Astrocyte of the spinal cord (primary cell): Measurements from ENCODE around the gene EEF2KMT.

ENCODE experiments used
- DNase-seq: peaks from one replicate; pipeline ENCODE4 v3.0.0; 2011; ENCODE audit warnings: low read depth, low spot score
- H3K4me3 ChIP-seq: 2 replicates; pipeline ENCODE4 v1.5.1; 2011; ENCODE audit warnings: low read depth, mild to moderate bottlenecking, low read length, moderate library complexity
- in situ Hi-C: cut with HindIII; loops from 2 replicates; pipeline ENCODE4 v1.10.0; 2017; ENCODE audit warnings: low sequenced_read_pairs
- TF ChIP-seq, protein P1 (sequence below): IDR thresholded peaks from 2 replicates; pipeline ENCODE4 v1.5.1; 2012; ENCODE audit warnings: low read depth, mild to moderate bottlenecking, low read length, inconsistent platforms

EEF2KMT gene

DNA sequence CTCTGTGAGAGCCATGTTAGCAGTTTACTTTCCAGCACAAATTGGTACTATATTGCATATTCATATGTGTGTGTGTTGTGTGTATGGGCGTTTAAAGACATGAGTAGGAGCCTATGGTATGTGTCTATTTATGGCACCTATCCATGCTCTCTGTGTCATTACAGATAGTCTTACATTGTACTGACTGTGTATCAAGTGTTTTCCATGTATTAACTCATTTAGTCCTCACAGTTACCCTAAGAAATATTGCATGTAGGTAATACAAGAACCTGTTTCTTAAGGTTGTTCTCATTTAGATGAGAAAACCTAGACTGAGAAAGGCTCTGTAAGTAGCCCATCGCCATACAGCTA, 24.3 kb downstream of the EEF2KMT start:
- in situ Hi-C loops: no loop called here
- H3K4me3 ChIP-seq: no peak overlapping the region
- TF ChIP-seq, protein P1, sequence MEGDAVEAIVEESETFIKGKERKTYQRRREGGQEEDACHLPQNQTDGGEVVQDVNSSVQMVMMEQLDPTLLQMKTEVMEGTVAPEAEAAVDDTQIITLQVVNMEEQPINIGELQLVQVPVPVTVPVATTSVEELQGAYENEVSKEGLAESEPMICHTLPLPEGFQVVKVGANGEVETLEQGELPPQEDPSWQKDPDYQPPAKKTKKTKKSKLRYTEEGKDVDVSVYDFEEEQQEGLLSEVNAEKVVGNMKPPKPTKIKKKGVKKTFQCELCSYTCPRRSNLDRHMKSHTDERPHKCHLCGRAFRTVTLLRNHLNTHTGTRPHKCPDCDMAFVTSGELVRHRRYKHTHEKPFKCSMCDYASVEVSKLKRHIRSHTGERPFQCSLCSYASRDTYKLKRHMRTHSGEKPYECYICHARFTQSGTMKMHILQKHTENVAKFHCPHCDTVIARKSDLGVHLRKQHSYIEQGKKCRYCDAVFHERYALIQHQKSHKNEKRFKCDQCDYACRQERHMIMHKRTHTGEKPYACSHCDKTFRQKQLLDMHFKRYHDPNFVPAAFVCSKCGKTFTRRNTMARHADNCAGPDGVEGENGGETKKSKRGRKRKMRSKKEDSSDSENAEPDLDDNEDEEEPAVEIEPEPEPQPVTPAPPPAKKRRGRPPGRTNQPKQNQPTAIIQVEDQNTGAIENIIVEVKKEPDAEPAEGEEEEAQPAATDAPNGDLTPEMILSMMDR: no peak
- no peak for DNase-seq

DNA sequence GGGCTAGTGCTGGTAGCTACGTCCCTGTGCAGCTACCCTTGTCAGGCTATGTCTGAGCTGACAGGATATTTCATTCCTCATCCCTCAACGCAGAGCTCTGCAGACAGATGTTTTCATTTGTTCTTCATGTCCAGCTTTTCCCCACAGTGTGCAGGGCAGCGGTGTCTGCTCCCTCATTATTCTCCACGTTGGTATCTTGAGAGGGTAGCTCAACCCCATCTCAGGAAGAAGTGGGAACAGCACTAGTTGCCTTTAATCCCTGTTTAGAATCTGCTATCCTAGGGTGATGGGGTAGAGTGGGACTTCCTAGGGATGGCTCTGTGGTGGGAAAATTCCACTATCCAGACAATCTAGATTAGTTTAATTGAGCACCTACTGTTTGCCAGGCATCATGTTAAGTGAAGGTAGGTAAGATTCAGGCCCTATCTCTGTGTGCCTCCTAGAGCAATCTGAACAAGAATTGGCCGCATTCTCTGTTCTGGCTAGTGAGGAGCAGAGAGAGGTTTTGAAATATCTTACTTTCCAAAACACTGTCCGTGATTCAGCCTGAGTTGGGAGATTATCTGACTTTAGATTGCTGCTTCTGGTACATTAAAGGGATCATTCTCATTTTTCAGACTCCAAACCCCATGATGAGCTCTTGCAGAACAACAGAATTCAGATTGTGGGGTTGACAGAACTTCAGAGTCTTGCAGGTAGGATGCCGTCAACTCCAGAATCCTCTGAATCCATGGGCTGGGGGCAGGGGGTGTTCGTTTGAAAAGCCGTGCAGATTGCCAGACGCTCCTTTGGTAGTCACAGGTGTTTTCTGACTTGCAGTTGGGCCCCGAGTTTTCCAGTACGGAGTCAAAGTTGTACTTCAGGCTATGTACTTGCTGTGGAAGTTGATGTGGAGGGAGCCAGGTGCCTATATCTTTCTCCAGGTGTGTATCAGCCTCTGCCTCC, 25.0 kb downstream of the EEF2KMT start:
- peak overlapping the region; percentile 66 for H3K4me3 ChIP-seq
- TF ChIP-seq, protein P1: no peak
- in situ Hi-C loops: no loop called here
- no peak for DNase-seq

DNA sequence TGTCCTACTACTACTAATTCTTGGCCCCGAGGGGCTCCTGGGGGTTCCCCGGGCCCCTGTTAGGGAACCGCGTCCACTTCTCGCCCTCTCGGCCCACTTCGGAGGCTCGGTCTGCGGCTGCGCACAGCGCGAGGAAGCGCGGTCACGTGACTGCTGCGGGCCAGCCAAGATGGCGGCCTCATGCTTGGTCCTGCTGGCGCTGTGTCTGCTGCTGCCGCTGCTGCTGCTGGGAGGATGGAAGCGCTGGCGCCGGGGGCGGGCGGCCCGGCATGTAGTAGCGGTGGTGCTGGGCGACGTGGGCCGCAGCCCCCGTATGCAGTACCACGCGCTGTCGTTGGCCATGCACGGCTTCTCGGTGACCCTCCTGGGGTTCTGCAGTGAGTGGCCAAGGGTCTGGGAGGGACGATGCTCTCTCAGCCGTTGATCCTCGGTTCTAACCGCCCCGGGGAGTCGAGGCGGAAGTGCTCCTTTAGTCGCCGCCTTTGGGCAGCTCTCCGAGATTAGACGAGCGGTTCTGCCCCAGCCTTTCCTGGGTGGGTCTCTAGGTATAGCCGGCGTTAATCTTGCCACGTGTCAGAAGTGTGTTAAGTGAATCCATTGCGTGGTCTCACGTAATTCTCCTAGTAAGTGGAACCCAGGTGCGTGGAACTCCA, 25.8 kb downstream of the EEF2KMT start, which contains the start of gene ALG1:
TSS of gene ALG1 (plus strand) at position 163 of the 653 bp plus-strand sequence. CDS start at position 170, 7 bp downstream.
- TF ChIP-seq, protein P1: no peak
- in situ Hi-C loops: no loop called here
- peak within 1 kb of the TSS; percentile 66 for H3K4me3 ChIP-seq
- peak; percentile 85 for DNase-seq

DNA sequence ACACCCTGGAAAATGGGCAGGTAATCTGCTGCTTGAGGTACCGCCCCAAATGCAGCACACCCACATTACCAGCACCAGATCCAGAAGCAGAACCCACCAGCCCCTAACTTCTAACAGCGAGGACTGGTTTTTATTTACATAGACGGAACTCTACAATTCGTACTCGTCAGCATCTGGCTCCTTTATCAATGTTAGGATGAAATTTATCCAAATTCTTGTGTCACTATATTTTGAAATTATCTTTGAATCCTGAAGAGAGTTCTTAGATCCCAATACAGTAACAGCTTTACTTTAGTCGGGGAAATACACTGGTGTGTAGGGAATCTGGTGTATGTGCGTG, 26.3 kb downstream of the EEF2KMT start:
- peak overlapping the region; percentile 66 for H3K4me3 ChIP-seq
- in situ Hi-C loops: no loop called here
- TF ChIP-seq, protein P1: no peak
- no peak for DNase-seq

DNA sequence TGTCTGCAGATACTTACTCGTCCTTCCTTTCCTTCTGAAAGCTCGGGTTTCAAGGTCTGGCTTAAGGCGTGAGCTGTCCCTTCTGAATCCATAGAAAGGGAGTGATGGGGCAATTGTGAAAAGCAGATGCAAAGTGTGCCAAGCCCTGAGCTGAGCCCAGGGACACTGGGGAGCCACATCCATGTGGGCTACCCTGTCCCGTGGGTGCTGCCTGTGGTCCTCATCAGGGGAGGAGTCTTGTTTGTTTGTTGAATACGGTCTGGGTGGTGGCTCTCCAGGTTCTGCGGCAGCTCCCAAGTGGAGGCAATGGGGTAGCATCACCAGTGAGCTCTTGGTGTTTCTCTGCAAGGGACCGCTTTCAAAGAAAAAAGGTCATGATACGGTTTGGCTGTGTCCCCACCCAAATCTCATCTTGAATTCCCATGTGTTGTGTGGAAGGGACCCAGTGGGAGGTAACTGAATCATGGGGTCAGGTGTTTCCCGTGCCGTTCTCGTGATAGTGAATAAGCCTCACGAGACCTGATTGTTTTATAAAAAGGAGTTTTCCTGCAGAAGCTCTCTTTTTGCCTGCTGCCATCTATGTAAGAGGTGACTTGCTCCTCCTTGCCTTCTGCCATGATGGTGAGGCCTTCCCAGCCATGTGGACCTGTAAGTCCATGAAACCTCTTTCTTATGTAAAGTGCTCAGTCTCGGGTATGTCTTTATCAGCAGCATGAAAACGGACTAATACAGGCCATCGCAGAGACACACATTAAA, 27.0 kb downstream of the EEF2KMT start:
- TF ChIP-seq, protein P1: no peak
- no peak for DNase-seq
- H3K4me3 ChIP-seq: no peak overlapping the region
- in situ Hi-C loops: no loop called here

DNA sequence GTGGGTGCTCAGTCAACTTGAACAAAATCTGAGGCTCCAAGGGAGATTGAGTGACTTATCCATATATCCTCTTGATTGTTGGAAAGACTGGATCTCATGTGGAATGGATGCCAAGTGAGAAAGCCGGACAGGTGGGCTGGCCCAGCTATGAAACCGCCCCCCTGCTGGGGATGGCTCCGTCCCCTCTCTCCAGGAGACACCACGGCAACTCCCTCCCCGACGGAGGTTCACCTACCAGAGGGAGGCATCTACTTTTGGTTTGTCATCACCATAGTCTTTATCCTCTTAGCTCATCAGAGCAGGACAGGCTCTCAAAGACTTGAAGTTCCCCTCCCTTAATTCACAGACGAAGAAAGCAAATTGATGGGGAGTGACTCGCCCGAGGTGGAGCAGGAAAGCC, 27.7 kb downstream of the EEF2KMT start:
- H3K4me3 ChIP-seq: no peak overlapping the region
- TF ChIP-seq, protein P1: no peak
- in situ Hi-C loops: no loop called here
- no peak for DNase-seq
